HEK293 (cell line): Measurements from ENCODE around the gene CD48.

Source experiments
- CTCF ChIA-PET: fragments of 350-600 bp; formaldehyde crosslinking; extraction: SDS; loops from one replicate; lab custom pipeline; 2021; ENCODE audit warnings: antibody characterized with exemption; lab: Yijun Ruan, JAX
- POLR2A ChIA-PET: fragments of 300-600 bp; formaldehyde crosslinking; extraction: SDS; loops from one replicate; lab custom pipeline; 2020; ENCODE audit warnings: antibody characterized with exemption, inconsistent platforms; lab: Yijun Ruan, JAX
- H3K27ac ChIP-seq: fragments of 200-500 bp; sonication (Bioruptor generic); 2 replicates; pipeline ENCODE4 v1.5.1; 2014; ENCODE audit warnings: low read depth, low read length, control low read depth, inconsistent platforms; ENCODE audit errors: extremely low read depth
- H3K36me3 ChIP-seq, 2 experiments: fragments of 200-500 bp in 1 of 2; sonication (Bioruptor generic) in 1 of 2; 1 replicate in 1 of 2; 2 replicates in 1 of 2; pipeline ENCODE4 v1.5.1; 2014 to 2017; ENCODE audit warnings: inconsistent platforms in 2 of 2, low read length in 2 of 2; ENCODE audit not compliant: control insufficient read depth in 2 of 2, insufficient read depth in 1 of 2
- H3K4me1 ChIP-seq: fragments of 200-500 bp; sonication (Bioruptor generic); 2 replicates; pipeline ENCODE4 v1.5.1; 2014; ENCODE audit warnings: mild to moderate bottlenecking, low read length, inconsistent platforms; ENCODE audit not compliant: control insufficient read depth, insufficient read depth
- H3K4me3 ChIP-seq: 2 replicates; pipeline ENCODE4 v1.5.1; 2011; ENCODE audit warnings: low read depth, mild to moderate bottlenecking, control low read depth, low read length, moderate library complexity
- H3K9me3 ChIP-seq: fragments of 200-500 bp; sonication (Bioruptor generic); 2 replicates; pipeline ENCODE4 v1.5.1; 2014; ENCODE audit warnings: low read depth, low read length, inconsistent platforms; ENCODE audit not compliant: control insufficient read depth, insufficient read depth
- EGR2 ChIP-seq: fragments of 450-650 bp; formaldehyde crosslinking; IDR thresholded peaks from 2 replicates; pipeline ENCODE4 v1.5.1; 2016; ENCODE audit warnings: low read depth, missing biosample characterization, missing genetic modification characterization
- GLI2 ChIP-seq: fragments of 450-650 bp; formaldehyde crosslinking; IDR thresholded peaks from 2 replicates; pipeline ENCODE4; 2017; ENCODE audit warnings: missing biosample characterization, missing genetic modification characterization, low read depth, borderline replicate concordance
- OVOL3 ChIP-seq: fragments of 450-650 bp; formaldehyde crosslinking; IDR thresholded peaks from 2 replicates; pipeline ENCODE4 v1.5.1; 2016; ENCODE audit warnings: missing biosample characterization, missing genetic modification characterization
- SALL2 ChIP-seq: fragments of 450-650 bp; formaldehyde crosslinking; IDR thresholded peaks from 2 replicates; pipeline ENCODE4 v1.5.0; 2017; ENCODE audit warnings: missing biosample characterization, mild to moderate bottlenecking, missing genetic modification characterization, borderline replicate concordance
- SP3 ChIP-seq: fragments of 450-650 bp; formaldehyde crosslinking; IDR thresholded peaks from 2 replicates; pipeline ENCODE4 v1.5.1; 2016; ENCODE audit warnings: missing biosample characterization, missing genetic modification characterization
- ZNF112 ChIP-seq: fragments of 450-650 bp; formaldehyde crosslinking; IDR thresholded peaks from 2 replicates; pipeline ENCODE4 v1.5.0; 2017; ENCODE audit warnings: missing biosample characterization, missing genetic modification characterization
- ZNF202 ChIP-seq: fragments of 450-650 bp; formaldehyde crosslinking; IDR thresholded peaks from 2 replicates; pipeline ENCODE4 v1.5.1; 2016; ENCODE audit warnings: missing biosample characterization, missing genetic modification characterization, borderline replicate concordance
- ZNF24 ChIP-seq: fragments of 450-650 bp; formaldehyde crosslinking; IDR thresholded peaks from 2 replicates; pipeline ENCODE4 v1.5.1; 2016; ENCODE audit warnings: missing biosample characterization, missing genetic modification characterization
- ZNF391 ChIP-seq: fragments of 450-650 bp; formaldehyde crosslinking; IDR thresholded peaks from 2 replicates; pipeline ENCODE4 v1.5.1; 2016; ENCODE audit warnings: low read depth, missing biosample characterization, missing genetic modification characterization, borderline replicate concordance
- ZNF596 ChIP-seq: fragments of 450-650 bp; IDR thresholded peaks from 2 replicates; pipeline ENCODE4 v1.5.0; 2018; ENCODE audit warnings: missing biosample characterization, mild to moderate bottlenecking, missing genetic modification characterization, moderate library complexity
- ZNF621 ChIP-seq: fragments of 450-650 bp; formaldehyde crosslinking; IDR thresholded peaks from 2 replicates; pipeline ENCODE4 v1.5.1; 2017; ENCODE audit warnings: missing biosample characterization, missing genetic modification characterization
- ZNF629 ChIP-seq: fragments of 450-650 bp; formaldehyde crosslinking; IDR thresholded peaks from 2 replicates; pipeline ENCODE4 v1.5.1; 2017; ENCODE audit warnings: missing biosample characterization, missing genetic modification characterization
- ZNF707 ChIP-seq: fragments of 450-650 bp; formaldehyde crosslinking; IDR thresholded peaks from 2 replicates; pipeline ENCODE4 v1.5.1; 2016; ENCODE audit warnings: missing biosample characterization, missing genetic modification characterization
- TF ChIP-seq, protein P1 (sequence below): fragments of 450-650 bp; formaldehyde crosslinking; IDR thresholded peaks from 2 replicates; pipeline ENCODE4 v1.5.1; 2016; ENCODE audit warnings: missing biosample characterization, missing genetic modification characterization
- TF ChIP-seq, protein P2 (sequence below): fragments of 450-650 bp; formaldehyde crosslinking; IDR thresholded peaks from 2 replicates; pipeline ENCODE4 v1.5.0; 2017; ENCODE audit warnings: missing biosample characterization, missing genetic modification characterization, borderline replicate concordance

CD48 gene

GRCh38 chr1:160679893-160680292, 31.7 kb downstream of the CD48 start:
- Histone ChIP-seq H3K27ac (no peak overlapping the region), H3K9me3 (no peaks in the 10 kb centered on the region), H3K4me3 (no peak overlapping the region), H3K36me3 (no peaks in the 10 kb centered on the region), H3K4me1 (no peaks in the 10 kb centered on the region)
- CTCF ChIA-PET = interaction anchor here (0.6 to 4.8 kb wide), 4 partner anchors 8 to 273 kb away, joined by 3 to 39 read pairs (median 8); partner anchors contain the start of gene ITLN2
- TF ChIP-seq ZNF24 (tag by site-specific recombination) (no peak), EGR2 (no peak), ZNF112 (tag by site-specific recombination) (no peak), ZNF629 (no peak), ZNF707 (tag by site-specific recombination) (no peak), ZNF596 (tag by site-specific recombination) (no peak), SP3 (tag by site-specific recombination) (no peak), ZNF621 (tag by site-specific recombination) (no peak)
- TF ChIP-seq, protein P1, sequence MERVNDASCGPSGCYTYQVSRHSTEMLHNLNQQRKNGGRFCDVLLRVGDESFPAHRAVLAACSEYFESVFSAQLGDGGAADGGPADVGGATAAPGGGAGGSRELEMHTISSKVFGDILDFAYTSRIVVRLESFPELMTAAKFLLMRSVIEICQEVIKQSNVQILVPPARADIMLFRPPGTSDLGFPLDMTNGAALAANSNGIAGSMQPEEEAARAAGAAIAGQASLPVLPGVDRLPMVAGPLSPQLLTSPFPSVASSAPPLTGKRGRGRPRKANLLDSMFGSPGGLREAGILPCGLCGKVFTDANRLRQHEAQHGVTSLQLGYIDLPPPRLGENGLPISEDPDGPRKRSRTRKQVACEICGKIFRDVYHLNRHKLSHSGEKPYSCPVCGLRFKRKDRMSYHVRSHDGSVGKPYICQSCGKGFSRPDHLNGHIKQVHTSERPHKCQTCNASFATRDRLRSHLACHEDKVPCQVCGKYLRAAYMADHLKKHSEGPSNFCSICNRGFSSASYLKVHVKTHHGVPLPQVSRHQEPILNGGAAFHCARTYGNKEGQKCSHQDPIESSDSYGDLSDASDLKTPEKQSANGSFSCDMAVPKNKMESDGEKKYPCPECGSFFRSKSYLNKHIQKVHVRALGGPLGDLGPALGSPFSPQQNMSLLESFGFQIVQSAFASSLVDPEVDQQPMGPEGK (tag by site-specific recombination) = no peak
- POLR2A ChIA-PET = no interaction called here

GRCh38 chr1:160676869-160677597, 34.6 kb downstream of the CD48 start:
- Histone ChIP-seq H3K4me3 (no peak overlapping the region), H3K9me3 (no peaks in the 10 kb centered on the region), H3K27ac (no peak overlapping the region), H3K4me1 (no peaks in the 10 kb centered on the region), H3K36me3 (no peaks in the 10 kb centered on the region)
- no peak for TF ChIP-seq SALL2 (tag by site-specific recombination)
- no peak for TF ChIP-seq SP3 (tag by site-specific recombination)
- no peak for TF ChIP-seq ZNF202 (tag by site-specific recombination)
- TF ChIP-seq, protein P1 (tag by site-specific recombination) = no peak
- TF ChIP-seq, protein P2, sequence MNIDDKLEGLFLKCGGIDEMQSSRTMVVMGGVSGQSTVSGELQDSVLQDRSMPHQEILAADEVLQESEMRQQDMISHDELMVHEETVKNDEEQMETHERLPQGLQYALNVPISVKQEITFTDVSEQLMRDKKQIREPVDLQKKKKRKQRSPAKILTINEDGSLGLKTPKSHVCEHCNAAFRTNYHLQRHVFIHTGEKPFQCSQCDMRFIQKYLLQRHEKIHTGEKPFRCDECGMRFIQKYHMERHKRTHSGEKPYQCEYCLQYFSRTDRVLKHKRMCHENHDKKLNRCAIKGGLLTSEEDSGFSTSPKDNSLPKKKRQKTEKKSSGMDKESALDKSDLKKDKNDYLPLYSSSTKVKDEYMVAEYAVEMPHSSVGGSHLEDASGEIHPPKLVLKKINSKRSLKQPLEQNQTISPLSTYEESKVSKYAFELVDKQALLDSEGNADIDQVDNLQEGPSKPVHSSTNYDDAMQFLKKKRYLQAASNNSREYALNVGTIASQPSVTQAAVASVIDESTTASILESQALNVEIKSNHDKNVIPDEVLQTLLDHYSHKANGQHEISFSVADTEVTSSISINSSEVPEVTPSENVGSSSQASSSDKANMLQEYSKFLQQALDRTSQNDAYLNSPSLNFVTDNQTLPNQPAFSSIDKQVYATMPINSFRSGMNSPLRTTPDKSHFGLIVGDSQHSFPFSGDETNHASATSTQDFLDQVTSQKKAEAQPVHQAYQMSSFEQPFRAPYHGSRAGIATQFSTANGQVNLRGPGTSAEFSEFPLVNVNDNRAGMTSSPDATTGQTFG (tag by site-specific recombination) = no peak
- no peak for TF ChIP-seq ZNF391 (tag by site-specific recombination)
- no peak for TF ChIP-seq GLI2
- TF ChIP-seq OVOL3 (tag by site-specific recombination) = no peak
- CTCF ChIA-PET = no interaction called here
- POLR2A ChIA-PET = no interaction called here
